Measurements from ENCODE around the gene HBM. TPM values are rescaled to one million over a fixed set of nuclear protein-coding genes. Genes with fewer than 3 reads are reported as not detected.

The HBM gene
- total RNA-seq, 2 donors from 2014 or later, result 1.2 TPM; not detected in 1

DNA sequence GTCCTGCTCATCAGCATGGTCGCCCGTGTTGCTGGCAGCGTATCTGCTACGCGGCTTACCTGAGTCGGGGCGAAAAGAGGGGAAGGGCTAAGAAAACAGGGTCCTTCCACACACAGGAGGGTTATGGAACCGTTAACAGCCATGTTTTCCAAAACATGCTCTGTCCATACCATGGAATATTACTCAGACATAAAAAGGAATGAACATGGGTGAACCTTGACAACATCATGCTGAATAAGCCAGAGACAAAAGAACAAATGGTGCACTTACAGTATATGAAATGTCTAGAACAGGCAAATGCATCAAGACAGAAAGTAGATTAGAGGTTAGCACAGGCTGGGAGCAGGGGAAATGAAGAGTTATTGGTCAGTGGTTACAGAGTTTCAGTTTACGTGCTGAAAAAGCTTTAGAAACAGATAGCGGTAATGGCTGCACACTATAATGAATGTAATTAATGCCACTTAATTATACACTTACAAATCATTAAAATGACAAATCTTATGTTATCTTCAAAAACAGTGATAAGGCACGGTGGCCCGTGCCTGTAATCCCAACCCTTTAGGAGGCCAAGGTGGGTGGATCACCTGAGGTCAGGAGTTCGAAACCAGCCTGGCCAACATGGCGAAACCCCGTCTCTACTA is 35.1 kb upstream of the HBM start:
- TF ChIP-seq, protein P1, sequence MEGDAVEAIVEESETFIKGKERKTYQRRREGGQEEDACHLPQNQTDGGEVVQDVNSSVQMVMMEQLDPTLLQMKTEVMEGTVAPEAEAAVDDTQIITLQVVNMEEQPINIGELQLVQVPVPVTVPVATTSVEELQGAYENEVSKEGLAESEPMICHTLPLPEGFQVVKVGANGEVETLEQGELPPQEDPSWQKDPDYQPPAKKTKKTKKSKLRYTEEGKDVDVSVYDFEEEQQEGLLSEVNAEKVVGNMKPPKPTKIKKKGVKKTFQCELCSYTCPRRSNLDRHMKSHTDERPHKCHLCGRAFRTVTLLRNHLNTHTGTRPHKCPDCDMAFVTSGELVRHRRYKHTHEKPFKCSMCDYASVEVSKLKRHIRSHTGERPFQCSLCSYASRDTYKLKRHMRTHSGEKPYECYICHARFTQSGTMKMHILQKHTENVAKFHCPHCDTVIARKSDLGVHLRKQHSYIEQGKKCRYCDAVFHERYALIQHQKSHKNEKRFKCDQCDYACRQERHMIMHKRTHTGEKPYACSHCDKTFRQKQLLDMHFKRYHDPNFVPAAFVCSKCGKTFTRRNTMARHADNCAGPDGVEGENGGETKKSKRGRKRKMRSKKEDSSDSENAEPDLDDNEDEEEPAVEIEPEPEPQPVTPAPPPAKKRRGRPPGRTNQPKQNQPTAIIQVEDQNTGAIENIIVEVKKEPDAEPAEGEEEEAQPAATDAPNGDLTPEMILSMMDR (IDR thresholded peaks at IDR 0.05), result no peak

DNA sequence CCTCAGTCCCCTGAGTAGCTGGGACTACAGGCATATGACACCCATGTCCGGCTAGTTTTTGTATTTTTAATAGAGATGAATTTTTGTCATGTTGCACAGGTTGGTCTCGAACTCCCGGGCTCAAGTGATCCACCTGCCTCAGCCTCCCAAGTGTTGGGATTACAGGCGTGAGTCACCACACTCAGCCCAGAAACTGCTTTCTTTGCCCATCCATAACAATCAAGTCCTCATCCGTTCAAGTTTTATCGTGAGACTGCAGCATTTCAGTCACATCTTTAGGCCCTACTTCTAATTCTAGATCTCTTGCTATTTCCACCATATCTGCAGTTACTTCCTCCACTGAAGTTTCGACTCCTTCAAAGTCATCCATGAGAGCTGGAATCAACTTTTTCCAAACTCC is 33.7 kb upstream of the HBM start:
- no peaks in the 10 kb centered on the region for H3K27me3 ChIP-seq
- H3K36me3 ChIP-seq, result no peaks in the 10 kb centered on the region
- no peaks in the 10 kb centered on the region for H3K9me3 ChIP-seq
- peaks cover 0 to 1% of the 10 kb centered on the region in 2 donors for H3K4me1 ChIP-seq
- TF ChIP-seq, protein P1 (IDR thresholded peaks at IDR 0.05), result no peak
- H3K27ac ChIP-seq, result no peak overlapping the region
- no peak overlapping the region for H3K4me3 ChIP-seq
- DNase-seq (ENCODE audit: low spot score), result no peak

More for the DNA sequence above, 35.1 kb upstream of the HBM start:
- DNase-seq (ENCODE audit: low spot score), result no peak
- no peaks in the 10 kb centered on the region for H3K27me3 ChIP-seq
- no peaks in the 10 kb centered on the region for H3K4me1 ChIP-seq
- H3K36me3 ChIP-seq, result no peaks in the 10 kb centered on the region
- H3K9me3 ChIP-seq, result no peaks in the 10 kb centered on the region
- no peak overlapping the region for H3K27ac ChIP-seq
- no peak overlapping the region for H3K4me3 ChIP-seq

DNA sequence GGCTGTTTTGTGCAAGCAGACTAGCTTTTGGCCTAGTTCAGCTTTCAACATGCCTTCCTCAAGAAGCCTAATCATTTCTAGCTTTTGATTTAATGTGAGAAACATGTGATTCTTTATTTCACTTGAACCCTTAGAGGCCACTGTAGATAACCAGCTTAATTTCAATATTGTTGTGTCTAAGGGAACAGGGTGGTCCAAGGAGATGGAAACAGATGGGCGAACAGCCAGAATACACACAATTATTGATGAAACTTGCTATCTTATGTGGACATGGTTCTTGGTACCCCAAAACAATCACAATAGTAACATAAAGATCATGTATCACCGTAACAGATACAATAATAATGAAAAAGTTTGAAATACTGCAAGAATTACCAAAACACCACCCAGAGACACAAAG is 32.1 kb upstream of the HBM start:
- no peaks in the 10 kb centered on the region for H3K36me3 ChIP-seq
- no peak for DNase-seq (ENCODE audit: low spot score)
- H3K27ac ChIP-seq, result no peak overlapping the region
- H3K4me3 ChIP-seq, result no peak overlapping the region
- H3K9me3 ChIP-seq, result no peaks in the 10 kb centered on the region
- H3K27me3 ChIP-seq, result no peaks in the 10 kb centered on the region
- peaks cover 0 to 10% of the 10 kb centered on the region in 2 donors for H3K4me1 ChIP-seq
- TF ChIP-seq, protein P1 (IDR thresholded peaks at IDR 0.05), result no peak

DNA sequence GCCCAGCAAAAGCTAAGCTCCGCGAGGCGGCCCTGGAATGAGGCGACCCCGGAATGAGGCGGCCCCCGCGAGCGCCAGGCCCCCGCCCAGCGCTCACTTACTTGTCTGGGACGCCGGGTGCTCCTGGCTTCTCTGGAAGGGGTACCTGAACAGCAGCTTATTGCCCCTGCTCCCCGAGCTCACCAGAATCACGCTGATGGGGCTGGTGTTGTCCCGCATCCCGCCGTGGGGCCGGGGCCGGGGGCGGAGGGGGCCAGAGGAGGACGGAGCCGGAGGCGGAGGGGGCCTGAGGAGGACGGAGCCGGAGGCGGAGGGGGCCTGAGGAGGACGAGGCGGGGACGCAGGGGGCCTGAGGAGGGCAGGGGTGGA is 27.7 kb upstream of the HBM start:
- DNase-seq (ENCODE audit: low spot score), result no peak
- peaks cover 0 to 10% of the 10 kb centered on the region in 2 donors for H3K4me1 ChIP-seq
- no peaks in the 10 kb centered on the region for H3K36me3 ChIP-seq
- H3K4me3 ChIP-seq, result peak overlapping the region; percentile 76 to 80
- H3K27ac ChIP-seq, result peak overlapping the region; percentile 74 to 87
- no peaks in the 10 kb centered on the region for H3K27me3 ChIP-seq
- TF ChIP-seq, protein P1 (IDR thresholded peaks at IDR 0.05), result no peak
- no peaks in the 10 kb centered on the region for H3K9me3 ChIP-seq

DNA sequence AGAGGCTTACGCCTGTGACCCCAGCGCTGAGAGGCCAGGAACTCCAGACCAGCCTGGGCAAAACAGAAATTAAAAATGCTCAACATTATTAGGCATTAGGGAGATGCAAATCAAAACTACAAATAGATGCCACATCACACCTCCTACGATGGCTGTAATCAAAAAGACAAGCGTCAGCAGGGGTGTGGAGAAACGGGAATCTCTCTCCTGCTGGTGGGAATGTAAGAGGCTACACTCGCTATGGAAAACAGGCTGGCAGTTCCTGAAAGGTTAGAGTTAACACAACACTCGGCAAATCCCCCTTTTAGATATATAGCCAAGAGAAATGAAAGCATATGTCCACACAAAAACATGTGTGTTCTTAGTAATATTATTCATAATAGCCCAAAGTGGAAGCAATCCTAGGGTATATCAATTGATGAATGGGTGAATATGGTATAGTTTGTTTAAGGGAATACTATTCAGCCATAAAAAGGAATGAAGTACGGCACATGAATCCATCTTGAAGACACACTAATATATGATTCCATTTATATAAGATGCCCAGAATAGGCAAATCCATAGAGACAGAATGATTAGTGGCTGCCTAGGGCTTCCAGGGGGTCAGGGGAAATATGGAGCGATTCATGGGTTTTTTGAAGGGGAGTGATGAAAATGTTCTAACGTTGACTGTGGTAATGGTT is 25.5 kb upstream of the HBM start:
- Histone ChIP-seq H3K4me3 (no peak overlapping the region), H3K9me3 (no peaks in the 10 kb centered on the region), H3K27ac (no peak overlapping the region), H3K36me3 (no peaks in the 10 kb centered on the region), H3K27me3 (no peaks in the 10 kb centered on the region), H3K4me1 (peaks cover 0 to 10% of the 10 kb centered on the region in 2 donors)
- TF ChIP-seq, protein P1 (IDR thresholded peaks at IDR 0.05), result no peak
- no peak for DNase-seq (ENCODE audit: low spot score)
